Progenitor cell of endocrine pancreas (in vitro differentiated cells): Measurements from ENCODE around the gene ADARB2. TPM values are rescaled to one million over a fixed set of nuclear protein-coding genes. Genes with fewer than 3 reads are reported as not detected.
A peak's percentile ranks its signal among the peaks of the same experiment; 100 is the strongest.
"Not testable (repeated sequence)": the region's sequence is repeated elsewhere in the genome, so short reads cannot be mapped to it uniquely, and the experiment has no call there.

ENCODE experiments used
- DNase-seq: peaks from one replicate; pipeline ENCODE4 v3.0.0; 2021; ENCODE audit warnings: low spot score; ENCODE audit not compliant: unreplicated experiment
- H3K27ac Mint-ChIP-seq: 2 replicates; pipeline ENCODE4 v1.8.0; 2021; ENCODE audit warnings: mild to moderate bottlenecking, moderate library complexity, mixed read lengths
- H3K27me3 Mint-ChIP-seq: 2 replicates; pipeline ENCODE4 v1.8.0; 2021; ENCODE audit warnings: mixed read lengths
- H3K36me3 Mint-ChIP-seq: 2 replicates; pipeline ENCODE4 v1.8.0; 2022; ENCODE audit warnings: mixed read lengths; ENCODE audit not compliant: insufficient read depth
- H3K4me1 Mint-ChIP-seq: 2 replicates; pipeline ENCODE4 v1.8.0; 2021; ENCODE audit warnings: low read depth, mixed read lengths
- H3K4me3 Mint-ChIP-seq: 2 replicates; pipeline ENCODE4 v1.8.0; 2021; ENCODE audit warnings: low read depth, mild to moderate bottlenecking, moderate library complexity, mixed read lengths
- H3K9me3 Mint-ChIP-seq: 2 replicates; pipeline ENCODE4 v1.8.0; 2021; ENCODE audit warnings: low read depth, mixed read lengths
- total RNA-seq: library from RNA; stranded (reverse); gene quantifications from 2 replicates; pipeline ENCODE4 v1.2.1, GENCODE V29; 2021
- TF ChIP-seq, protein P1 (sequence below): fragments of 200-600 bp; sonication (generic); IDR thresholded peaks from one replicate; pipeline ENCODE4 v1.5.0; 2021; ENCODE audit warnings: antibody characterized with exemption, mild to moderate bottlenecking; ENCODE audit not compliant: unreplicated experiment

ADARB2 gene
- total RNA-seq, 1 donor from 2014 or later: 1.3 TPM

GRCh38 chr10:1230138-1230537 is 507.2 kb downstream of the ADARB2 start:
- TF ChIP-seq, protein P1, sequence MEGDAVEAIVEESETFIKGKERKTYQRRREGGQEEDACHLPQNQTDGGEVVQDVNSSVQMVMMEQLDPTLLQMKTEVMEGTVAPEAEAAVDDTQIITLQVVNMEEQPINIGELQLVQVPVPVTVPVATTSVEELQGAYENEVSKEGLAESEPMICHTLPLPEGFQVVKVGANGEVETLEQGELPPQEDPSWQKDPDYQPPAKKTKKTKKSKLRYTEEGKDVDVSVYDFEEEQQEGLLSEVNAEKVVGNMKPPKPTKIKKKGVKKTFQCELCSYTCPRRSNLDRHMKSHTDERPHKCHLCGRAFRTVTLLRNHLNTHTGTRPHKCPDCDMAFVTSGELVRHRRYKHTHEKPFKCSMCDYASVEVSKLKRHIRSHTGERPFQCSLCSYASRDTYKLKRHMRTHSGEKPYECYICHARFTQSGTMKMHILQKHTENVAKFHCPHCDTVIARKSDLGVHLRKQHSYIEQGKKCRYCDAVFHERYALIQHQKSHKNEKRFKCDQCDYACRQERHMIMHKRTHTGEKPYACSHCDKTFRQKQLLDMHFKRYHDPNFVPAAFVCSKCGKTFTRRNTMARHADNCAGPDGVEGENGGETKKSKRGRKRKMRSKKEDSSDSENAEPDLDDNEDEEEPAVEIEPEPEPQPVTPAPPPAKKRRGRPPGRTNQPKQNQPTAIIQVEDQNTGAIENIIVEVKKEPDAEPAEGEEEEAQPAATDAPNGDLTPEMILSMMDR: no peak
- peaks cover 8% of the 10 kb centered on the region for H3K4me1 Mint-ChIP-seq
- H3K27ac Mint-ChIP-seq: no peak overlapping the region
- H3K27me3 Mint-ChIP-seq: peaks cover 3% of the 10 kb centered on the region
- H3K4me3 Mint-ChIP-seq: no peak overlapping the region
- peaks cover 4% of the 10 kb centered on the region for H3K9me3 Mint-ChIP-seq
- no peak for DNase-seq
- H3K36me3 Mint-ChIP-seq: peaks cover 3% of the 10 kb centered on the region

DNA sequence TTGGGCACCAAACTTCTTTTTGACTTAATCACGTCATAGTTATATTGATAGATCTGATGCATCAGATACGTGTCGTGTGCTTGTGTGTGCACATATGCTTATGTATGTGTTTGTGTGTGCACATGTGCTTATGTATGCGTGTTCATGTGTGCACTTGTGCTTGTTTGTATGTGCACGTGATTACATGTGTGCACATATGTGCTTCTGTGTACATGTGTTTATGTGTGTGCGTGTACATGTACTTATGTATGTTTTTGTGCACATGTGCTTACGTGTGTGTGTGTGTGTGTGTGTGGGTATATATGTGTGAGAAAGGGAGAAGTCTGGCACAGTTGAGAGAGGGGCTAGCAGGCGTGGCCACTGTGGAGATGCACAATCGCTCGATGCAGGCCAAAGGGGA is 507.8 kb downstream of the ADARB2 start:
- H3K27ac Mint-ChIP-seq: peak overlapping the region; percentile 8
- peaks cover 6% of the 10 kb centered on the region for H3K9me3 Mint-ChIP-seq
- H3K27me3 Mint-ChIP-seq: peaks cover 3% of the 10 kb centered on the region
- peaks cover 4% of the 10 kb centered on the region for H3K36me3 Mint-ChIP-seq
- TF ChIP-seq, protein P1: no peak
- H3K4me1 Mint-ChIP-seq: peaks cover 8% of the 10 kb centered on the region
- DNase-seq: no peak
- H3K4me3 Mint-ChIP-seq: no peak overlapping the region

GRCh38 chr10:1229116-1229515 is 508.2 kb downstream of the ADARB2 start:
- Mint-ChIP-seq H3K36me3 (peaks cover 5% of the 10 kb centered on the region), H3K27ac (peak overlapping the region; percentile 34), H3K4me3 (no peak overlapping the region), H3K9me3 (peaks cover 8% of the 10 kb centered on the region), H3K4me1 (peaks cover 8% of the 10 kb centered on the region), H3K27me3 (peaks cover 3% of the 10 kb centered on the region)
- DNase-seq: no peak
- TF ChIP-seq, protein P1: no peak

DNA sequence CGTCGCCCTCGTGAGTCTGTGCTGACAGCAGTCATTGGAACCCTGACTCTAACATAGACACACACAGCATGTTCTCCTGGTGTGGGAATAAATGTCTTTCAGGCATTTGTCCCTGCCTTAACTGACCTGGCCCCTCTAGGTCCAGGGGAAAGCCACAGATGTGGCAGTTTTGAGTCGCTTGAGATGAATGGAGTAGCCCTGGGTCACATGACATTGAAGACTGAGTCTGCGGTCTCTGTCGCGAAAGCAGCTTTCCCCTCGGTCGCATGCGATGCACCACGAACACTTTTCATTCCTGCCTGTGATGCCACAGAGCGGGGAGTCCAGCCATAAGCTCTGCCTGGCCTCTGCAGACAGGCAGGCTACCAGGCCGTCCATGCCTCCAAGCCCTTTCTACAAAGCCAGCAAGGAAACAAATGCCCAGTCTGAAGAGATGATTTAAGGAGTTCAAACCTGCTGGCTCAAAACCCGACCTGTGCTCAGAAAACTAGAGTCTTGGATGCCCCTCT is 508.8 kb downstream of the ADARB2 start:
- peaks cover 8% of the 10 kb centered on the region for H3K9me3 Mint-ChIP-seq
- H3K36me3 Mint-ChIP-seq: peaks cover 5% of the 10 kb centered on the region
- peaks cover 3% of the 10 kb centered on the region for H3K27me3 Mint-ChIP-seq
- no peak for DNase-seq
- H3K27ac Mint-ChIP-seq: peak overlapping the region; percentile 34
- H3K4me1 Mint-ChIP-seq: peaks cover 8% of the 10 kb centered on the region
- TF ChIP-seq, protein P1: no peak
- H3K4me3 Mint-ChIP-seq: no peak overlapping the region

- DNase-seq: no peak
- peaks cover 8% of the 10 kb centered on the region for H3K9me3 Mint-ChIP-seq
- peaks cover 3% of the 10 kb centered on the region for H3K27me3 Mint-ChIP-seq
- H3K36me3 Mint-ChIP-seq: peaks cover 5% of the 10 kb centered on the region
- H3K27ac Mint-ChIP-seq: no peak overlapping the region
- TF ChIP-seq, protein P1: no peak
- H3K4me3 Mint-ChIP-seq: no peak overlapping the region
- peaks cover 8% of the 10 kb centered on the region for H3K4me1 Mint-ChIP-seq
Observed at GRCh38 chr10:1227510-1228402, 509.6 kb downstream of the ADARB2 start.

DNA sequence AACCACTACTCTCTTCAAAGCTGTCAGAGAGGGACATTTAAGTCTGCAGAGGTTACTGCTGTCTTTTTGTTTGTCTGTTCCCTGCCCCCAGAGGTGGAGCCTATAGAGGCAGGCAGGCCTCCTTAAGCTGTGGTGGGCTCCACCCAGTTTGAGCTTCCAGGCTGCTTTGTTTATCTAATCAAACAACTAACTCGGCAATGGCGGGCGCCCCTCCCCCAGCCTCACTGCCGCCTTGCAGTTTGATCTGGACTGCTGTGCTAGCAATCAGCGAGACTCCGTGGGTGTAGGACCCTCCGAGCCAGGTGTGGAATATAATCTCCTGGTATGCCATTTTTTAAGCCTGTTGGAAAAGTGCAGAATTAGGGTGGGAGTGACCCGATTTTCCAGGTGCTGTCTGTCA is 510.4 kb downstream of the ADARB2 start:
- H3K27ac Mint-ChIP-seq, H3K36me3 Mint-ChIP-seq, H3K9me3 Mint-ChIP-seq, DNase-seq, H3K4me1 Mint-ChIP-seq, H3K4me3 Mint-ChIP-seq, H3K27me3 Mint-ChIP-seq: not testable (repeated sequence)

DNA sequence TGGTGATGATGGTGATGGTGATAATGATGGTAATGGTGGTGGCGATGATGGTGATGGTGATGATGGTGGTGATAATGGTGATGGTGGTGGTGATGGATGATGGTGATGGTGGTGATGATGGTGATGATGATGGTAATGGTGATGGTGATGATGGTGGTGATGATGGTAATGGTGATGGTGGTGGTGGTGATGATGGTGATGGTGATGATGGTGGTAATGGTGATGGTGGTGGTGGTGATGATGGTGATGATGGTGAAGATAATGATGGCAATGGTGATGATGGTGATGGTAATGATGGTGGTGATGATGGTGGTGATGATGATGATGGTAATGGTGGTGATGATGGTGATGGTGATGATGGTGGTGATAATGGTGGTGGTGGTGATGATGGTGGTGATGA is 517.5 kb downstream of the ADARB2 start:
- not testable (repeated sequence) for DNase-seq, H3K4me1 Mint-ChIP-seq, H3K36me3 Mint-ChIP-seq, H3K27ac Mint-ChIP-seq, H3K27me3 Mint-ChIP-seq, H3K9me3 Mint-ChIP-seq, H3K4me3 Mint-ChIP-seq
